Measurements from ENCODE around the gene BOD1.

The BOD1 gene

GRCh38 chr5:173575985-173576384 is 40.5 kb downstream of the BOD1 start:
- no peak for DNase-seq

- no peak for DNase-seq
Observed at GRCh38 chr5:173574983-173575382, 41.5 kb downstream of the BOD1 start.

GRCh38 chr5:173573126-173573960 is 43.1 kb downstream of the BOD1 start:
- DNase-seq = peak; percentile 76 to 81

GRCh38 chr5:173572431-173573125 is 43.9 kb downstream of the BOD1 start:
- DNase-seq = no peak

GRCh38 chr5:173570321-173571090 is 45.9 kb downstream of the BOD1 start:
- DNase-seq = no peak

GRCh38 chr5:173568703-173569102 is 47.7 kb downstream of the BOD1 start:
- DNase-seq = no peak

- DNase-seq = no peak
Observed at GRCh38 chr5:173568128-173568527, 48.3 kb downstream of the BOD1 start.

GRCh38 chr5:173567548-173567947 is 48.9 kb downstream of the BOD1 start:
- DNase-seq = no peak

- no peak for DNase-seq
Observed at GRCh38 chr5:173565491-173566072, 50.9 kb downstream of the BOD1 start.

GRCh38 chr5:173564106-173564505 is 52.3 kb downstream of the BOD1 start:
- no peak for DNase-seq

- no peak for DNase-seq
Observed at GRCh38 chr5:173563246-173563645, 53.2 kb downstream of the BOD1 start.

- DNase-seq = no peak
Observed at GRCh38 chr5:173562451-173562850, 54.0 kb downstream of the BOD1 start.
